ENCODE measurements around the gene TMC5. TPM values are rescaled to one million over a fixed set of nuclear protein-coding genes. Genes with fewer than 3 reads are reported as not detected.

Gene TMC5
- total RNA-seq, 1 experiment from 2014 or later = 3.5 TPM

GRCh38 chr16:19400711-19401110 is 17.0 kb upstream of the TMC5 start:
- intact Hi-C loops (cut with micrococcal nuclease; ENCODE audit: unreplicated experiment) = no loop called here
- no TSS peak for BruUV-seq (replicated peaks)
- H3K4me1 ChIP-seq (ENCODE audit: insufficient read depth, low read length, poor library complexity, severe bottlenecking) = no peaks in the 10 kb centered on the region
- peaks cover 6% of the 10 kb centered on the region for H3K9me3 ChIP-seq (ENCODE audit: low read depth, low read length, poor library complexity, severe bottlenecking)
- H3K27me3 ChIP-seq (replicated peaks; ENCODE audit: insufficient read depth, low read depth, low read length, poor library complexity) = no peaks in the 10 kb centered on the region
- CTCF ChIA-PET = interaction anchor here (0.6 to 0.9 kb wide), 3 partner anchors 47 to 227 kb away, joined by 3 to 4 read pairs (median 3); no protein-coding TSS in a partner anchor
- TF ChIP-seq, protein P1, sequence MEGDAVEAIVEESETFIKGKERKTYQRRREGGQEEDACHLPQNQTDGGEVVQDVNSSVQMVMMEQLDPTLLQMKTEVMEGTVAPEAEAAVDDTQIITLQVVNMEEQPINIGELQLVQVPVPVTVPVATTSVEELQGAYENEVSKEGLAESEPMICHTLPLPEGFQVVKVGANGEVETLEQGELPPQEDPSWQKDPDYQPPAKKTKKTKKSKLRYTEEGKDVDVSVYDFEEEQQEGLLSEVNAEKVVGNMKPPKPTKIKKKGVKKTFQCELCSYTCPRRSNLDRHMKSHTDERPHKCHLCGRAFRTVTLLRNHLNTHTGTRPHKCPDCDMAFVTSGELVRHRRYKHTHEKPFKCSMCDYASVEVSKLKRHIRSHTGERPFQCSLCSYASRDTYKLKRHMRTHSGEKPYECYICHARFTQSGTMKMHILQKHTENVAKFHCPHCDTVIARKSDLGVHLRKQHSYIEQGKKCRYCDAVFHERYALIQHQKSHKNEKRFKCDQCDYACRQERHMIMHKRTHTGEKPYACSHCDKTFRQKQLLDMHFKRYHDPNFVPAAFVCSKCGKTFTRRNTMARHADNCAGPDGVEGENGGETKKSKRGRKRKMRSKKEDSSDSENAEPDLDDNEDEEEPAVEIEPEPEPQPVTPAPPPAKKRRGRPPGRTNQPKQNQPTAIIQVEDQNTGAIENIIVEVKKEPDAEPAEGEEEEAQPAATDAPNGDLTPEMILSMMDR (conservative IDR thresholded peaks at IDR 0.05; ENCODE audit: low read depth, low read length) = peak; percentile 55
- TF ChIP-seq EZH2 (IDR thresholded peaks at IDR 0.05; ENCODE audit: borderline replicate concordance, low read depth, low read length, poor library complexity, severe bottlenecking) = no peak
- H3K27ac ChIP-seq (ENCODE audit: low read depth, low read length, poor library complexity, severe bottlenecking) = no peak overlapping the region
- no peaks in the 10 kb centered on the region for H3K36me3 ChIP-seq (ENCODE audit: insufficient read depth, low read length, poor library complexity, severe bottlenecking)
- H3K4me3 ChIP-seq (ENCODE audit: low read depth, low read length, poor library complexity, severe bottlenecking) = no peak overlapping the region
- peak; percentile 55 for DNase-seq (ENCODE audit: low spot score)
- POLR2A ChIA-PET (ENCODE audit: low non-redundant PET) = no interaction called here

- Histone ChIP-seq H3K9me3 (ENCODE audit: low read depth, low read length, poor library complexity, severe bottlenecking) (no peaks in the 10 kb centered on the region), H3K4me3 (ENCODE audit: low read depth, low read length, poor library complexity, severe bottlenecking) (no peak overlapping the region), H3K27ac (ENCODE audit: low read depth, low read length, poor library complexity, severe bottlenecking) (no peak overlapping the region), H3K27me3 (replicated peaks; ENCODE audit: insufficient read depth, low read depth, low read length, poor library complexity) (peaks cover 16% of the 10 kb centered on the region), H3K36me3 (ENCODE audit: insufficient read depth, low read length, poor library complexity, severe bottlenecking) (no peaks in the 10 kb centered on the region), H3K4me1 (ENCODE audit: insufficient read depth, low read length, poor library complexity, severe bottlenecking) (no peaks in the 10 kb centered on the region)
- intact Hi-C loops (cut with micrococcal nuclease; ENCODE audit: unreplicated experiment) = no loop called here
- no TSS peak for BruUV-seq (replicated peaks)
- ChIA-PET POLR2A (ENCODE audit: low non-redundant PET) (no interaction called here), CTCF (no interaction called here)
- TF ChIP-seq EZH2 (IDR thresholded peaks at IDR 0.05; ENCODE audit: borderline replicate concordance, low read depth, low read length, poor library complexity, severe bottlenecking) = no peak
- TF ChIP-seq, protein P1 (conservative IDR thresholded peaks at IDR 0.05; ENCODE audit: low read depth, low read length) = no peak
- DNase-seq (ENCODE audit: low spot score) = no peak
These were observed 10.7 kb upstream of the TMC5 start for GRCh38 chr16:19406891-19407491.

GRCh38 chr16:19410435-19411171 is 7.1 kb upstream of the TMC5 start:
- BruUV-seq (replicated peaks) = no TSS peak
- no peak overlapping the region for H3K27ac ChIP-seq (ENCODE audit: low read depth, low read length, poor library complexity, severe bottlenecking)
- no peaks in the 10 kb centered on the region for H3K36me3 ChIP-seq (ENCODE audit: insufficient read depth, low read length, poor library complexity, severe bottlenecking)
- peak overlapping the region; percentile 49 for H3K4me3 ChIP-seq (ENCODE audit: low read depth, low read length, poor library complexity, severe bottlenecking)
- intact Hi-C loops (cut with micrococcal nuclease; ENCODE audit: unreplicated experiment) = no loop called here
- POLR2A ChIA-PET (ENCODE audit: low non-redundant PET) = no interaction called here
- CTCF ChIA-PET = interaction anchor here (0.6 kb wide), 1 partner anchor 153 kb away, joined by 4 read pairs; no protein-coding TSS in a partner anchor
- no peaks in the 10 kb centered on the region for H3K9me3 ChIP-seq (ENCODE audit: low read depth, low read length, poor library complexity, severe bottlenecking)
- H3K27me3 ChIP-seq (replicated peaks; ENCODE audit: insufficient read depth, low read depth, low read length, poor library complexity) = peaks cover 16% of the 10 kb centered on the region
- no peaks in the 10 kb centered on the region for H3K4me1 ChIP-seq (ENCODE audit: insufficient read depth, low read length, poor library complexity, severe bottlenecking)
- TF ChIP-seq, protein P1 (conservative IDR thresholded peaks at IDR 0.05; ENCODE audit: low read depth, low read length) = peak; percentile 53
- no peak for TF ChIP-seq EZH2 (IDR thresholded peaks at IDR 0.05; ENCODE audit: borderline replicate concordance, low read depth, low read length, poor library complexity, severe bottlenecking)
- DNase-seq (ENCODE audit: low spot score) = peak; percentile 36

Measured in A673 (cell line).